Suprapubic skin (tissue), 4 donors: Measurements from ENCODE around the gene TLNRD1.

Experiments used
- EP300 ChIP-seq: sonication (generic); formaldehyde crosslinking; IDR thresholded peaks from one replicate; pipeline ENCODE4 v1.6.1; 2017; ENCODE audit warnings: antibody characterized with exemption
- POLR2A ChIP-seq, 2 donors: fragments of 450-650 bp; IDR thresholded peaks; one replicate each; pipeline ENCODE4 v1.6.1; 2017; ENCODE audit warnings: antibody characterized with exemption in 2 of 2, mild to moderate bottlenecking in 2 of 2, moderate library complexity in 2 of 2
- POLR2AphosphoS5 ChIP-seq, 3 donors: sonication (generic); formaldehyde crosslinking; IDR thresholded peaks; one replicate each; pipeline ENCODE4 v1.6.1; 2017; ENCODE audit warnings: antibody characterized with exemption in 3 of 3

DNA sequence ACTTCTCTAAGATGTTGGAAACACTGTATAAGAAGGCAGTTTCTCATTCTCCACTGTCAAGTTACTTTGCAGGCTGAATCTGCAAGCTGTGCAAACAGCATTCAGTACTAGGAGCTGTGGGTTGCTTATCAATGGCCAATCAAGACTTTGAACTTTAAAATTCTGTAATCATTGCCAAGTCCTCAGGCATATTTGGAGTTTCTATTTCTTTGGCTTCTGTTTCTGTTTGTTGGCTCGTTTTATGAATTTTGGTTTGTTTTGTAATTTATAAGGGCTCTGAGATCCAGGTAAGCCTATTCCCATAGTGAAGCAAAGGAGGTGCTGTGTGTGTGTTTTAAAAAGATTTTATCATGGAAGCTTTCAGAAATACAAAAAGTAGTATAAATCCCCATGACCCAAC, 32.1 kb downstream of the TLNRD1 start:
- TF ChIP-seq POLR2AphosphoS5 (IDR thresholded peaks at IDR 0.05) (no peak), EP300 (no peak), POLR2A (IDR thresholded peaks at IDR 0.05) (no peak)
